Suprapubic skin (tissue), 4 donors: Measurements from ENCODE around the gene RTL1. TPM values are rescaled to one million over a fixed set of nuclear protein-coding genes. Genes with fewer than 3 reads are reported as not detected.

Experiments used
- DNase-seq, 2 donors: peaks; one replicate each; pipeline ENCODE4 v3.0.0-alpha.2; 2019; ENCODE audit warnings: low spot score in 2 of 2
- H3K27ac ChIP-seq: fragments of 200-600 bp; sonication (generic); one replicate; pipeline ENCODE4 v1.5.1; 2019
- H3K27me3 ChIP-seq: fragments of 200-600 bp; sonication (generic); one replicate; pipeline ENCODE4 v1.5.1; 2019
- H3K36me3 ChIP-seq: fragments of 200-600 bp; sonication (generic); one replicate; pipeline ENCODE4 v1.5.1; 2019
- H3K4me1 ChIP-seq: fragments of 200-600 bp; sonication (generic); one replicate; pipeline ENCODE4 v1.5.1; 2019
- H3K4me3 ChIP-seq: fragments of 200-600 bp; sonication (generic); one replicate; pipeline ENCODE4 v1.5.1; 2019; ENCODE audit warnings: mild to moderate bottlenecking
- H3K9me3 ChIP-seq: fragments of 200-600 bp; sonication (generic); one replicate; pipeline ENCODE4 v1.5.1; 2019
- CTCF ChIP-seq, 2 donors: fragments of 200-600 bp in 1 of 2; fragments of 450-650 bp in 1 of 2; sonication (generic) in 1 of 2; IDR thresholded peaks; one replicate each; pipeline ENCODE4 v1.5.1; 2016 to 2019; ENCODE audit warnings: antibody characterized with exemption in 2 of 2, mild to moderate bottlenecking in 1 of 2, moderate library complexity in 1 of 2
- EP300 ChIP-seq: sonication (generic); formaldehyde crosslinking; IDR thresholded peaks from one replicate; pipeline ENCODE4 v1.6.1; 2017; ENCODE audit warnings: antibody characterized with exemption
- POLR2A ChIP-seq, 2 donors: fragments of 450-650 bp; IDR thresholded peaks; one replicate each; pipeline ENCODE4 v1.6.1; 2017; ENCODE audit warnings: antibody characterized with exemption in 2 of 2, mild to moderate bottlenecking in 2 of 2, moderate library complexity in 2 of 2
- POLR2AphosphoS5 ChIP-seq, 3 donors: sonication (generic); formaldehyde crosslinking; IDR thresholded peaks; one replicate each; pipeline ENCODE4 v1.6.1; 2017; ENCODE audit warnings: antibody characterized with exemption in 3 of 3
- WGBS: methylation state at CpG from one replicate; pipeline ENCODE4 v1.1.5; 2018; 5-methylcytosine and 5-hydroxymethylcytosine counted together
- total RNA-seq, 4 donors: library from RNA; depleted of rRNA; stranded (reverse); fragments of >200 nt; gene quantifications; one replicate each; pipeline ENCODE4 v1.1.0, GENCODE V29; 2016

RTL1 gene
- total RNA-seq, 4 donors from 2014 or later, result not detected

- WGBS, result 83% methylated on average over 14 of the region's 14 CpGs
These were observed 64.8 kb downstream of the RTL1 start for GRCh38 chr14:100838493-100839314.

GRCh38 chr14:100837805-100838350, 65.6 kb downstream of the RTL1 start:
- no peaks in the 10 kb centered on the region for H3K4me1 ChIP-seq
- 91% methylated on average over 7 of the region's 8 CpGs for WGBS
- H3K27ac ChIP-seq, result no peak overlapping the region
- no peaks in the 10 kb centered on the region for H3K36me3 ChIP-seq
- no peaks in the 10 kb centered on the region for H3K9me3 ChIP-seq
- no peak for DNase-seq
- H3K27me3 ChIP-seq, result peaks cover 16% of the 10 kb centered on the region
- H3K4me3 ChIP-seq, result no peak overlapping the region
- TF ChIP-seq CTCF (IDR thresholded peaks at IDR 0.05) (no peak), POLR2AphosphoS5 (IDR thresholded peaks at IDR 0.05) (no peak), EP300 (no peak), POLR2A (IDR thresholded peaks at IDR 0.05) (no peak)

More at GRCh38 chr14:100838493-100839314, 64.8 kb downstream of the RTL1 start:
- H3K27me3 ChIP-seq, result peaks cover 16% of the 10 kb centered on the region
- no peaks in the 10 kb centered on the region for H3K4me1 ChIP-seq
- H3K9me3 ChIP-seq, result no peaks in the 10 kb centered on the region
- no peaks in the 10 kb centered on the region for H3K36me3 ChIP-seq
- H3K27ac ChIP-seq, result no peak overlapping the region
- TF ChIP-seq POLR2AphosphoS5 (IDR thresholded peaks at IDR 0.05), result no peak
- TF ChIP-seq CTCF (IDR thresholded peaks at IDR 0.05), result no peak
- no peak for TF ChIP-seq POLR2A (IDR thresholded peaks at IDR 0.05)
- no peak for TF ChIP-seq EP300
- H3K4me3 ChIP-seq, result no peak overlapping the region
- no peak for DNase-seq

DNA sequence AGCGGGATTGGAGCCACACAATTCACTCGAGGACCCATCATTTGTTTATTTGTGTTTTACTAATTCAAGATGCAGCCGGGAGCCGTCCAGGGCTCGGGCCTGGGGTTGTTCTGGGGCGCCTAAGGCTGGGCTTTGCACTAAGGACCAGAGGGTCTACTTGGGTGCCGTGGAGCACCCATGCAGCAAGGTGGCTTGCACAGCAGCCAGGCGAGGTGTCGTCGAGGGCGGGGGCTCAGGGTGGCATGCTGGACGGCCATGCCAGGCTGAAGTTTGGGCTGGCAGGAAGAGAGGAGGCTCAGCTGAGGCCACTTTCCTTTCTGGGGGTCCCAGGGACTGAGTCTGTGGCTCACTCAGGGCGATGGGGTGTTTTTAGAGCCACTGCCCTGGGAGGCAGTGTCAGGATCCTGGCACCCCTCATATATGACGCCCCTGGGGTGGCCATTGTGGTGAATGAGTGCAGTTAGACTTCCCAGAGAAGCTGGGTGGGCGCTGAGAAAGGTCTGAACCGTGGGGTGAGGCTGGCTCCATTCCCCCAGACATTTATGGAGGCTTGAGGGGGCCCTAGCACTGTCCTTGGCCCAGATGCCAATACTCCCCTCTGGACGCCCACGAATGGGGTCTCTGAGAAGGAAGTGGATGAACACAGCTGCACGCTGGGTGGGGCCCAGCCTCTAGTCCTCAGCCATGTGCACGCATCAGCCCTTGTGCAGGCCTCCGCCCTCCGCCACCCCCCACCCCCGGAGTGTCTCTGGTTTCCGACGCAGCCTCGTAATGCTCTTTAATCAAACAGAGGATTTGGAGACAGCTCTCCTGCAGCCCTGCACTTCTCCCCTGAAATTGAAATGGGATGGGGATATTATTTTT, 66.3 kb downstream of the RTL1 start:
- WGBS, result 77% methylated on average over 15 of the region's 26 CpGs
- H3K36me3 ChIP-seq, result no peaks in the 10 kb centered on the region
- H3K9me3 ChIP-seq, result no peaks in the 10 kb centered on the region
- DNase-seq, result no peak
- H3K27ac ChIP-seq, result no peak overlapping the region
- TF ChIP-seq POLR2AphosphoS5 (IDR thresholded peaks at IDR 0.05) (no peak), POLR2A (IDR thresholded peaks at IDR 0.05) (no peak), EP300 (no peak), CTCF (IDR thresholded peaks at IDR 0.05) (no peak)
- H3K4me1 ChIP-seq, result no peaks in the 10 kb centered on the region
- H3K27me3 ChIP-seq, result peaks cover 16% of the 10 kb centered on the region
- H3K4me3 ChIP-seq, result no peak overlapping the region

DNA sequence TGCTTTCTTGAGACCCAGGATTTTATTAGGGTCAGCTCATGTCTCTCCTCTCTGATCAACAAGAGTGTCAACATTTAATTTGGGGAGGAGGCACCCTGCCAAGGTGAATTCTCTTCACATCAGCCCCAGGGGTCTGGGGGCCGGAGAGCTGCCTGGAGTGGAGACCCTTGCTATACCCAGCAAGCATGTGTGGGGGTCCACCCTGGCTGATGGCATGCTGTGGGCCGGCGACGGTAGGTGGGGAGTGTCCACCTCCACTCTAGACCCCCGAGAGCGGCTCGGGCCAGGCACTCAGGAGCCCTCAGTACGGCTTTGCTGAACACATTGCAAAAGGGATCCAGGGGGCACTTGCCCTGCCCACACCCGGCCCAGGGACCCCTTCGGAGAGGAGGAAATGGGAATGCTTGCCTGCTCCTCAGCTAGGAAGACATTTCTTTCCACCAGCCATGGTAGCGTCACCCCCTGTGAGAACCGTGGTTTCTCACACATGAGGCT, 67.2 kb downstream of the RTL1 start:
- H3K4me1 ChIP-seq, result no peaks in the 10 kb centered on the region
- H3K27me3 ChIP-seq, result peaks cover 16% of the 10 kb centered on the region
- no peak for DNase-seq
- no peaks in the 10 kb centered on the region for H3K36me3 ChIP-seq
- TF ChIP-seq EP300 (no peak), POLR2A (IDR thresholded peaks at IDR 0.05) (no peak), POLR2AphosphoS5 (IDR thresholded peaks at IDR 0.05) (no peak), CTCF (IDR thresholded peaks at IDR 0.05) (no peak)
- no peak overlapping the region for H3K27ac ChIP-seq
- H3K9me3 ChIP-seq, result no peaks in the 10 kb centered on the region
- H3K4me3 ChIP-seq, result no peak overlapping the region
- 91% methylated on average over 10 of the region's 12 CpGs for WGBS
